Activated CD4-positive, alpha-beta T cell treated with anti-CD3 and anti-CD28 coated beads, Interleukin-2, amount 50 U/mL, for 24 hours (primary cell): Measurements from ENCODE around the gene ASAP3.

Source experiments
- DNase-seq, 2 donors: peaks; one replicate each; pipeline ENCODE4 v3.0.0-alpha.2; 2020; ENCODE audit warnings: low read depth in 1 of 2, low spot score in 1 of 2

The ASAP3 gene

DNA sequence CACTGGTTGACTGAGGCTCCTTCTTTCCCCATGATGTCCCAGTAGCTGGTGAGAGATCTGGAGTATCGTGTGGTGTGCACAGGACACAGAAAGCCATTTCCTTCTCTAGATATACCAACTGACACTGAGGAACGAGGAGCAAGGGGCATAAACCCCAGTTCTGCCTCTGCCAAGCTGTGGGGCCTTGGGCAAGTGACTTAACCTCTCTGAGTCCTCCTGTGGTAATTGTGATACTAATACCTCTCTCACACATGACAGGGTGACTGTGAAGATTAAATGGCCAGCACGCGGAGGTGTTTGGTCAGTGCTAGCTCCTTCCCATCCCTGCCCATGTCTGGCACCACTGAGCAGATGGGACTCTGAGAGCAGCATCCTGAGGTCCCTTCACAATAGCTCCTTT, 33.1 kb downstream of the ASAP3 start:
- DNase-seq: no peak

DNA sequence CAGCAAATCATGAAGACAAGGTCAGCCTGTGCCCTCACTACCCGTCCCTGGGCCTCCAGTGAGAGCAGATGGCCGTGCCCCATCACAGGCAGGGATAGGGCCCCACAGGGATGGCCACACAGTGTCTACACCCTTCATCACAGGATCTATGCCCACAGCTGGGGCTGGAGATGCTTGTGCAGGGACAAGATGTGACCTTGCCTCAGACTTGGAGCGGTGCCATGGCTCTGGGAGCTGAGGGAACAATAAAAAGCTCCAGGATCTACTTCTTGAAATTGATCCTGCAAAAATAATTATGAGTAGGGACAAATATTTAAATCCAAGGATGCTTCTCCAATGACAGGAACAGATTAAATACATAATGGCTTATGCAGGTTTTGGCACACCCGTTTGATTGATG, 34.0 kb downstream of the ASAP3 start:
- no peak for DNase-seq

DNA sequence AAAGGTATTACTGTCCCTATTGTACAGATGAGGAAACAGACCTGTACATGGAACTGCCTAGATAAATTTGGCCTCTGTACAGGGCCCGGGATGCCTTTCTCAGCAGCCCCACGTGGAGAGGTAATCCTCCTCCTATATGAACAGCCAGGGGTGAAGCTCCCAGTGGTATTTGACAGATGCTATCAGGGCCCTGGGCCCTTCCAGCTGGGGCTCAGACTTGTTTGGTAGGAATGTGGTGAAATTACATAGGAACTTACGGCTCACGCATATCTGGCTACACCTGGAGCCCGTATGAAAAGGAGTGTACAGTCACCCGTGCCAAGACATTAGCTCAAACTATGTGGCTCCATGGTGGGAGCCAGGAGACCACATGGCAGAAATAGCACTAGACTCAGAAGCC, 34.7 kb downstream of the ASAP3 start:
- no peak for DNase-seq

DNA sequence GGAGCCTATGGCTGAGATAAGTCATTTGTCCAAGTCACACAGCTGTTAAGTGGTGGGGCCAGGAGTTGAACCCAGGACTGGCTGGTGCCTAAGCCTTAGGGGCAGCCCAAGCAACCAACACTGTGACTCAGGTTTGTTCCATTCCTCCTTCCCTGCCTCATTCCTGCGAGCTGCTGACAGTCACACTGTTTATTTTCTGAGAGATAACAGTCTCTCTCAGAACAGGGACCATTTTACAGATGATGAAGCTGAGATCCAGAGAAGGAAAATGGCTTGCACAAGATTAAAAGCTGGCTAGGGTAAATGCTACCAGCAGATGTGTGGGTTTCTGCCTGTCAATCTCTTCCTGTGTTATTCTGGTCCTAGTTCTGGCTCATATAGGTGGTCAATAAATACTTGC, 35.1 kb downstream of the ASAP3 start:
- no peak for DNase-seq

DNA sequence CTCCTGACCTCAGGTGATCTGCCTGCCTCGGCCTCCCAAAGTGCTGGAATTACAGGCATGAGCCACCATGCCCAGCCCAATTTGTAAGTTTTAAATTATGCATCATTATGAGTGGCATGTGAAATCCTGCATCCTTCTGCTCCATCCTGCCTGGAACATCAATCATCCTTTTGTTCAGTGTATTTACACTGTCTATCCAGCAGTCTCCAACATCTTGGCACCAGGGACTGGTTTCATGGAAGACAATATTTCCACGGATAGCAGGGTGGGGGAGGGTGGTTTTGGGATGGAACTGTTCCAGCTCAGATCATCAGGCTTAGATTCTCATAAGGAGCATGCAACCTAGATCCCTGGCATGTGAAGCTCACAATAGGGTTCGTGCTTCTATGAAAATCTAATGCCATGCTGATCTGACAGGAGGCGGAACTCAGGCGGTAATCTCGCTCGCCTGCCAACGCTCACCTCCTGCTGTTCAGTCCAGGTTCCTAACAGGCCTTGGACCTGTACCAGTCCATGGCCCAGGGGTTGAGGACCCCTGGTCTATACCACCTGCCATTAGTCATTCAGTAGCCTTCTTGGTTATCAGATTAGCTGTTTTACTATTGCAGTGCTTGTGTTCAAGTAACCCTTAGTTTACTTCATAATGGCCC, 37.2 kb downstream of the ASAP3 start:
- DNase-seq: no peak

DNA sequence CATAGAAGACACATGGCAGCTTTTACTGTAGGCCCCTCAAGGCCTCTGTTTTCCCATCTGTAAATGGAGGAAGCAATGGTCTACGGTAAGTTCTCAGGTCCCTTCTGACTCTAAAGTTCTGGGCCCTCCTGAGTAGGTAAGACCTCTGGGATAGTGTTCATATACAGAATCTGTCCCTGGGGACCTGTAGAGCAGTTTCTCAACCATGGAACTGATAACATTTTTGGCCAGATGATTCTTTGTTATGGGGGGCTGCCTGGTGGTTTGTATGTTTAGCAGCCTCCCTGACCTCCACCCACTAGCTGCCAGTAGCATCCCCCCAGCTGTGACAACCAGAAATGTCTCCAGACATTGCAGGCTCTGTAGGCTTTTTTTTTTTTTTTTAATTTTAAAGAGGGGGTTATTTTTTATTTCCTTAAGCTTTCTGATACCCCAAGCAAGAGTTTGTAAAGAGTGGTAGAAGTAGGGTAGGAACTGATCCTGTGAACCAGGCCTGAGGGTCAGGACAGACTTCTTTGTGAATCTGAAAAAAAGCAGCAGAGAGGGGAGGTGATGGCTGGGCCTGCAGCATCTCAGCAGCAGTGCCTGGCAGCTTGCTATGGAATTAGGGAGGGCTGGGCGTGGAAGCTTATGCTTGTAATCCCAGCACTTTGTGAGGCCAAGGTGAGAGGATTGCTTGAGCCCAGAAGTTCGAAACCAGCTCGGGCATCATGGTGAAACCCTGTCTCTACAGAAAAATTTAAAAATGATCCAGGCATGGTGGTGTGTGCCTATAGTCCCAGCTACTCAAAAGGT, 39.2 kb downstream of the ASAP3 start:
- no peak for DNase-seq

DNA sequence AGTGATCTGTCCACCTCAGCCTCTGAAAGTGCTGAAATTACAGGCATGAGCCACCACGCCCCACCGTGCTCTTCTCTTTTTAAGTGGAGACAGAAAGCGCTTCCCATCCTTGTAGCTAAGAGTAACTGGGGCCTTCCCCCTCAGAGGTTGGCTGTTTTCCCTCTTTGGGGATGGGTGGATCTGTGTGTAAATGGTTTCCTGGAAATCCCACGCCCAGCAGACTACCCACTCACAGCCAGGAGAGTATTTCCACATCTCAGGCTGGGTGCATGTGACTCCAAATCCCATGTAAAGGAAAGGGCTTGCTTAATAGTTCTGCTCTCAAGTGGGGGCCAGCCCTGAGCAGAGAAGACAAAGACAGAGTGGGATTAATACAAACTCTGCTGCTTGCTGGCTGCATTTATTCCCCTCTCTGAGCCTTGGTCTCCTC, 39.9 kb downstream of the ASAP3 start:
- no peak for DNase-seq

DNA sequence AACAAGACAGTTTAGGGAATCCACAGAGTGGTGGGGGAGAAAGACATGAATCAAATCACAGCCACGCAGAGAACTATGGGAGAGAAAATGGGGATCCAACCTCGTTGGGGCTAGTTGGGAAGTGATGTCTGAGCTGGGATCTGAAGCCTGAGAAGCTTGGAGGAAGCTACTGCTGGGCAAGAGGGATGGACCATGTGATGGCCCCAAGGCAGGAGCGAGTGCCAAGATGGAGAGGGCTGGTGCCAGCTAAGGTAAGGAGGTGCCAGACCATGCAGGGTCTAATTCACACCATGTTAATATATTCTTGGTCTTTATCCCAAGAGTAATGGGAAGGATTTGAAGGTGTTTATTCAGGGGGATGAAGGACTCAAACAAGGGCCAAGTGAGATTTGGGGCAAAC, 41.2 kb downstream of the ASAP3 start:
- no peak for DNase-seq

DNA sequence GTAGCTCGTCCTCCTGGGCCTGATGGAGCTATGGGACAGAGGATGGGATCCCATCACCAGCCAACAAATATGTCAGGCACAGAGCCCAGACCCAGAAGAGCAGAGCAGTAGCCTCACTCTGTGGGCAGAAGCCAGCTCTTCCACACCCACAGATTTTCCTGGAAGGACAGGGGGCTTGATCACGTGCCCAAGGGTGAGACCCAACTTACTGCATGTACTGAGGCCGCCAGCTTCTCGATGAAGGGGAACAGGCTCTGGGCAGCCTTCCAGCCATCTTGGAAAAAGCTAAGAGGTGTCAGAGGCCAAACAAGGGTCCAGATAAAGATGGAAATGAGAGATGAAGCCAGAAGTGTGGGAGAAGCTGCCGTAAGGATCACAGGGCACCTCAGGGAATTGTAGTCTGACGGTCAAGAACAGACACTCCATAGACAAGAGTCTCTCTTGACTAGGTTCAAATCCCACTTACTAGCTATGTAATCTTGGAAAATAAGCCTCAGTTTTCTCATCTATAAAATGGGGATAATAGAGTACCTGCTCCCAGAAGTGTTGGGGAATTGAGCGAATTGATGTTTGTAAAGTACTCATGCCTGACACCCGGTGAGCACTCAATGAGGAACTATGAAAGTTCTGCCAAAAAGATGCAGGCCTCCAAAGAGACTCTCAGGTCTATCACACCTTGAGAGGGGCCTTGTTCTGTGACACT, 42.4 kb downstream of the ASAP3 start:
- no peak for DNase-seq

DNA sequence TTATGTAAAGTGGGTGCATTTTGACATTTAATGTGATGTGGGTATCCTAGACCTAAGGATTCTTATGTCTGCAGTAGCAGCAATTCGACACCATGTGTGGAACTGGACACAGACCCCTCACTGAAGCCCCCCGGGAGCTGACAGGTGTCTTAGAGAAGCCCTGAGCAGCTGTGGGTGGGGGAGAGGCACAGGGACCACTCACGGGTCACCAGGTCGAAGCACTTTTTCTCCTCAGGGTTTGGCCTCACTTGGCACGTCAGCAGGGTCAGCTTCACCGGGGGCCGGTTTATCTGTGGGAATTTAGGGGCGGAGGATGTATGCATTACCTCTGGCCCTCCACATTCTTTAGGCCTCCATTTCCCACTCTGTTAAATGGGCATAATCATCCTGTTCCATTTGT, 45.4 kb downstream of the ASAP3 start:
- no peak for DNase-seq

DNA sequence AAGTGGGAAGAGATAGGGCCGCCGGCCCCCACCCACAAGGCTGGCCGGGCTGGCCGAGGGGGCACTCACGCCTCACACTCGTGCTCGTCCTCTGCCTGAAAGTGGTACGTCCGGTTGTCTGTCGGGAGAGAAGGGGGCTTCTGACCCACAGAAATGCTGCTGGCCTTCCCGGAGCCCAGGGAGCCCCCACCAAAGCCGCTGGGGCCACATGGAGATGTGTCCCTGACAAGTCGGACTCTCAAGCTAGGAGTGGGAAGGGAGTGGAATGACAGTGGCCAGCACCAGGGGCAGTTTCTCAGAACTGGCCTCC, 46.7 kb downstream of the ASAP3 start:
- DNase-seq: no peak

DNA sequence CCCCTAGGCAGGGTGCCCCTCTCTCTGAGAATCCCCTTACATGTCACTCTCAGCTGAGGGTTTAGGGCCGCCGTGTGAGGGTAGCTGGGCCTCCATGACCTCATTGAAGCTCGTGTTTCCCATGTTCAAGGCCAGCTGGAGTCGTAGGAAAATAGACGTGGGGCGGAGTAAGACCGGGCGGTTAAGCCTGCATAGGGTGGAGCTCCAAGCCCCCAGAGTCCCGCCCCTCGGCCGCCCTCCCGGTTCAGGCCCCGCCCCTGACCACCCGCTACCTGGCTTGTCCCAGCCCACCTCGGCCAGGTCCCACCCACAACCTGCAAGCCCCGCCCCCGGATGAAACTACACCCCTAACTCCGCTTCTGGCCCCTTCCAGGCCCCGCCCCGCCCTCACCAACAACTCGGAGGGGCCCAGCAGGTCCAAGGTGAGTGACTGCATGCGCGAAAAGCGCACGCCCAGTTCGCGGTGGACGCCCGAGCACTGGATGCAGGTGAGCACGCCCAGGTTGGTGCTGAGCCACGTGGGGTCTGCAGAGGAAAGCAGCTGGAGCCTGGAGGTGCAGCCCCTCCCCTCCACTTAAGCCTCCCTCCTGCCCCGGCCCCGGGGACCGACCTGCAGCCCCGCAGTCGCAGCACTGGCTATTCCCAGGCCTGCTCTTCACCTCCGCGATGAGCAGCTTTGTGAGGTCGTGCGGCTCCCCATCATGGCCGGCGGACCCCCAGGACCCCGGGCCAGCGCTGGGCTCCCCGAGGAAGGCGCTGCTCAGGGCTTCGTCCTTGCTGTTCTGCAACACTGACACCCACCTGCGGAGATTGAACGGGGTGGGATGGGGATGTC, 47.2 kb downstream of the ASAP3 start:
- no peak for DNase-seq

DNA sequence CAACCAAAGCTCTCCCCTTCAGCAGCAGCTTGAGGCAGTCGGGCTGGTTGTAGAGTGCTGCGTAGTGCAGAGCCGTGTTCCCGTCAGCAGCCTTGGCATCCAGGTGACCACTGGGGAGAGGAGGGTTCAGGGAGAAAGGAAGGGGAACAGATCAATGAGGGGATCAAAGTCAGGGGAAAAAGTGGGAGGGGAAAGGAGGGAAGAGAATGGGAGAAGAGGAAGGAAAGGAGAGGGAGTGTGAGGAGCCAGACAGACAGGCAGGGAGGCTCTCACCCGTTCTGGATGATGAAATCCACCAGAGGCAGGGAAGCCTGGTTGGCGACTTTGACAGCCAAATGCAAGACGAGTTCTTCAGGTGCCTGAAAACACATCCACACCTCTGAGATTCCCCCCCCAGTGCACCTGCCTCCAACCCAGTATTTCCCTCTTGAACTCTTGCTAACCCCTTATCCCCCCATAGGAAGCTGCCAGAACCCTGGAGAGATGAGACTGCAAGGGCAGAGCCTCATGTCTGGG, 49.7 kb downstream of the ASAP3 start:
- no peak for DNase-seq

DNA sequence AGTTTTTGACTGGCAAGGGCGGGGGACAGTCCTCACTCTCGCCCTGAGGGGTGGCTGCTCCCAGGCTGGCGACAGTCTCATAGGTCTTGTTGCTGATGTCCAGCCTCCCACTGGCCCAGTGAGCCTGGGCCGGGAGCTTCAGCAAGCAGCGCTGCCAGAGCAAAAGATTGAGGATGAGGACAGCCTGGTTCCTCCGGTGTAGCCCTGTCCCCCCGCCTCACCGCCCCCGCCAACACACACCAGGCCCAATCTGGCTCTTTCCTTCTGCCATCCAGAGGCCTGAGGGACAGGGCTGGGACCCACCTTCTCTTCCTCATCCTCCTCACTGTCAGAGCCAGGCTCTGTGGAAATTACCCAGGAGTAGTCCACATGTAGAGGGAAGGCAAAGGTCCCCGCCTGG, 50.9 kb downstream of the ASAP3 start:
- DNase-seq: no peak

DNA sequence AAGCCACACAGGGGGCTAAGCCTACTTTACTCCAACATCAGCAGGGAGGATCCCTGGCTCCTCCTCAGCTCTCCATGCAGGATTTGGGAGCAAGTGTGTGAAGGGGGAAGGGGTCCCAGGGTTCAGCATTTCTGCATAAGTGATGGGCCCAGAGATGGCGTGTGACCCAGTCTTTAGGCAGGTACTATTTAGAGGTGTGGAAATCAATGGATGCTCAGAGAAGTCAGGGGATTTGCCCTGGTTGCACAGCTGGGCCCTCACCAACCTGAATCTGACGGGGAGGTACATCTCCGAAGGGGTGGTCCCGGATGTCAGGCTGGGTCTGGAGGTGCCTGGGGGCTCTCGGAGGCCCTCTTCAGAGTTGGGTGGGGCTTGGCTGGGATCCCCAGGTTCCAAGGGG, 52.5 kb downstream of the ASAP3 start:
- DNase-seq: no peak

DNA sequence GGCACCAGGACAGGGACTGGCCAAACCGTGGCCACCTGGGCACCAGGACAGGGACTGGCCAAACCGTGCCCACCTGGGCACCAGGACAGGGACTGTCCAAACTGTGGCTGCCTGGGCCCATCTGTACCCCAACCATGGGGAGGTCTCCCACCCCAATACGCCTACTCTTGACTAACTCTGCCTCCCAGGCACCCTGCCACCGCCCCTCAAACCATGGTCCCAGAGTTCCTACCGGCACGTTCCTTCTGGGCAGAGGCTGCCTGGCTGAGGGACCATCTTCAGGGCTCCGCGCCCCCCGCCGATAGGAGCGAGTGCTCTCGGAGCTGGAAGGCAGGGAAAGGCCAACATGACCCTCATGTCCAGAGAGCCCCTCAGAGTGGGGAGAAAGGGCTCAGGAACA, 53.2 kb downstream of the ASAP3 start:
- DNase-seq: no peak

DNA sequence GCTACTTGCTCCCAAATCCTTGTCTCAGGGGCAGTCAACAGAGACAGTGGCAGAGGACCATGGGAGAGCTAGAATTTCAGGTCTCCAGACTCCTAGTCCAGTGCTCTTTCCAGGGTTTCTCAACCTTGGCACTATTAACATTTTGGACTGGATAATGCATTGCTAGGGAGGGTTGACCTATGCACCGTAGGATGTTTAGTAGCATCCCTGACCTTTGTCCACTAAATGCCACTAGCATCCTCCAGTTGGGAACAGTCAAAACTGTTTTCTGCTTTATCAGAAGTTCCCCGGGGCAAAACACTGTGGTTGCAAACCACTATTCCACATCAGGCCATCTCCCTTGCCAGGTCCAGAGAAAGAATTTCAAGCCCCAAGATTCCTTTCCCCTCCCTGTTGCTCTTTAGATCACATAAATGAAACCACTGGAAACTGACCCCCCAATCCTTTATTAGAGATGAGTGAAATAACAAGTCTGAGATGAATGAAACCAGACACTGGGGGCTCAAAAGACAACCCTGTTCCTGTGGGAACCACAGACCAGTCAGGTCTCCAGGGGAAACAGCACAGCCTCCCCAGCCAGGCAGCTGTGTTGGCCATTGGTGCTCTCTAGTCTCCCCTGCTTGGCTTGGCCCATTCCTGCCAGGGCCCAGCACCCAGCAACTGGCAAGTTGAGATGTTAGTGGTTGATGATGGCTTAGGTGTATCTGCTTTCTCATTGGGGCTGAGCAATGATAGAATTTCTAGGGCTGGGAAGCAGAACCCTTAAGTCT, 55.7 kb downstream of the ASAP3 start:
- DNase-seq: no peak

DNA sequence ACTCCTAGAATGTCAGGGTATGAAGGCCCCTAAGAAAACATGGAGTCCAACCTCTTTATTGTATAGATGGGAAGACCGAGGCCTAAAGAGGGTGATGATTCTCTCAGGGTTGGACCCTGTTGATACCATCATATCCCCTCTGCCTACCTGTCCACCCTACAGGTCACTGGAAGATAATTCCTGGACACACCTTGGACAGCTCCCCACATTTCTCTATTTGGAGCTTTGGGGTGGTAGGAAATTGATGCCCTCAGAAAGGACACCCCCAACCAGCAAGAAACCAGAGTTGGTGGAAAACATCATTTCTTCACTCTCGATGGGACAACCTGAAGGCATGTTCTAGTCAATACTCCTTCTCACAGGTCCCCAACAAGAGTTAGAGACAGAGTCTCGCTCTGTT, 56.4 kb downstream of the ASAP3 start:
- no peak for DNase-seq

DNA sequence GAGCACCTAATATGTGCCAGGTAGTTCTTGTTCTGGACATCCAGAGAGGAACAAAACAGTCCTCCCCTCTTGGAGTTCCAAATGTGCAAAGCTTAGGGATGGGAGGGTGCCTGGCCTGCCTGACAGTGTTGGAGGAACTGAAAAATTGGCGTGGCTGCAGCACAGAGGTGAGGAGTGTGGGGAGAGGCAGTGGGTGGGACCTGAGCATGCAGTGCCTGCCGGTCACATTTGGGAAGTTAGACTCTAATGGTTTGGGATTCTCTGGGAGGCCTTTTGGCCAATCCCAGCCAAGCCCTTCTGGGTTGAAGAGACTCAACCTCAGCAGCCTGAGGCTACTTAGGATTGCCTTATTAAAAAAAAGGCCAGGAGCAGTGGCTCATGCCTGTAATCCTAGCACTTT, 57.2 kb downstream of the ASAP3 start:
- DNase-seq: no peak

DNA sequence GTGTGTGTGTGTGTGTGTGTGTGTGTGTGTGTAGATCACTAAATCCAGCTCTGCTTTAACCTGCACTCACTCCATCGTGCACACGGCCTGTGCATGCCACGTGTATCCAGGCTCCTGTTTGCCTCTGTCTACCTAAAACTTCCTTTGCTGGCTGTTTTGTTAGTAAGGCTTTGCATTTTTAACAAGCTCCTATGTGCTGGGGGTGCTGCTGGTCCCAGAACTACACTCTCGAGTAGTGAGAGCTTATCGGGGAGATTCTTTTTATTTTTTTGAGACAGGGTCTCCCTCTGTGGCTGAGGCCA, 58.8 kb downstream of the ASAP3 start:
- no peak for DNase-seq
